H1 (cell line): ENCODE measurements around the gene MROH2A. TPM values are rescaled to one million over a fixed set of nuclear protein-coding genes. Genes with fewer than 3 reads are reported as not detected.

Experiments used
- CTCF ChIA-PET: fragments of 300-600 bp; sonication (Branson Sonifier 250); formaldehyde crosslinking; loops from one replicate; lab custom pipeline; 2021; ENCODE audit not compliant: partially characterized antibody; lab: Charles Lee
- POLR2A ChIA-PET: fragments of 300-600 bp; sonication (Branson Sonifier 250); formaldehyde crosslinking; loops from one replicate; lab custom pipeline; 2021; ENCODE audit warnings: inconsistent platforms; ENCODE audit not compliant: partially characterized antibody; lab: Charles Lee
- DNase-seq, 2 experiments: peaks; one replicate each; pipeline versions ENCODE4 v3.0.0 to v3.0.0-alpha.2; 2010 to 2022; ENCODE audit warnings: low spot score in 2 of 2, low read depth in 1 of 2, mixed read lengths in 1 of 2
- FAIRE-seq: peaks from 2 replicates; lab custom pipeline; 2011; peaks lifted over from hg19 to GRCh38; lab: Jason Lieb, UNC
- H2AFZ ChIP-seq: 2 replicates; pipeline ENCODE4 v1.8.1; 2012; ENCODE audit warnings: low read length, inconsistent platforms
- H2AK5ac ChIP-seq: 2 replicates; pipeline ENCODE4 v1.6.1; 2013; ENCODE audit warnings: low read depth, low read length
- H2BK120ac ChIP-seq: replicated peaks from 2 replicates; pipeline ENCODE3; 2013; ENCODE audit warnings: low read depth, low read length, inconsistent platforms
- H2BK12ac ChIP-seq: 2 replicates; pipeline ENCODE4 v1.6.1; 2013; ENCODE audit warnings: low read depth, low read length
- H2BK15ac ChIP-seq: 2 replicates; pipeline ENCODE4 v1.6.1; 2013; ENCODE audit warnings: low read length
- H2BK20ac ChIP-seq: 2 replicates; pipeline ENCODE4 v1.6.1; 2013; ENCODE audit warnings: low read length
- H2BK5ac ChIP-seq: 2 replicates; pipeline ENCODE4 v1.6.1; 2013; ENCODE audit warnings: low read depth, low read length
- H3K14ac ChIP-seq: 2 replicates; pipeline ENCODE4 v1.6.1; 2013; ENCODE audit warnings: inconsistent platforms; ENCODE audit not compliant: insufficient read length
- H3K18ac ChIP-seq: 2 replicates; pipeline ENCODE4 v1.6.1; 2013; ENCODE audit warnings: low read length; ENCODE audit errors: extremely low read depth
- H3K23ac ChIP-seq: 2 replicates; pipeline ENCODE4 v1.6.1; 2013; ENCODE audit warnings: inconsistent platforms; ENCODE audit not compliant: insufficient read length
- H3K23me2 ChIP-seq: 2 replicates; pipeline ENCODE4 v1.6.1; 2013; ENCODE audit warnings: low read depth, low read length
- H3K27ac ChIP-seq: 2 replicates; pipeline ENCODE4 v1.6.1; 2011; ENCODE audit warnings: low read depth, low read length, inconsistent platforms
- H3K27me3 ChIP-seq, 4 experiments: replicated peaks in 1 of 4; 1 replicate in 1 of 4; 2 replicates in 3 of 4; pipeline versions ENCODE4 v1.6.1 to v1.8.1; 2011 to 2013; ENCODE audit warnings: low read length in 3 of 4, mild to moderate bottlenecking in 3 of 4, inconsistent platforms in 2 of 4, mixed read lengths in 2 of 4, moderate library complexity in 1 of 4; ENCODE audit not compliant: control insufficient read depth in 3 of 4, insufficient read depth in 3 of 4; ENCODE audit errors: extremely low read depth in 1 of 4
- H3K36me3 ChIP-seq, 4 experiments: 2 replicates each; pipeline versions ENCODE4 v1.6.1 to v1.8.1; 2011 to 2013; ENCODE audit warnings: mild to moderate bottlenecking in 4 of 4, low read length in 3 of 4, moderate library complexity in 2 of 4, control low read depth in 1 of 4, inconsistent platforms in 1 of 4; ENCODE audit not compliant: insufficient read depth in 4 of 4, control insufficient read depth in 2 of 4
- H3K4ac ChIP-seq: replicated peaks from 2 replicates; pipeline ENCODE3; 2013; ENCODE audit warnings: low read length, low read depth, mixed read lengths, inconsistent platforms; ENCODE audit not compliant: insufficient read length
- H3K4me1 ChIP-seq, 4 experiments: replicated peaks in 1 of 4; 1 replicate in 1 of 4; 2 replicates in 3 of 4; pipeline versions ENCODE4 v1.6.1 to v1.8.1; 2011 to 2013; ENCODE audit warnings: low read length in 3 of 4, inconsistent platforms in 2 of 4, mixed read lengths in 1 of 4; ENCODE audit not compliant: insufficient read depth in 4 of 4, control insufficient read depth in 3 of 4
- H3K4me2 ChIP-seq, 2 experiments: 2 replicates each; pipeline versions ENCODE4 v1.6.1 to v1.8.1; 2011 to 2013; ENCODE audit warnings: low read depth in 2 of 2, low read length in 2 of 2, control low read depth in 1 of 2, inconsistent platforms in 1 of 2, mild to moderate bottlenecking in 1 of 2; ENCODE audit not compliant: insufficient read depth in 1 of 2
- H3K4me3 ChIP-seq, 4 experiments: fragments of 200-600, 300-600 bp in 1 of 4; sonication (generic), shearing (Covaris generic), sonication (Bioruptor Twin) in 1 of 4; 2 replicates each; pipeline versions ENCODE4 v1.5.1 to v1.8.1; 2011 to 2016; ENCODE audit warnings: low read length in 4 of 4, low read depth in 3 of 4, control low read depth in 2 of 4, inconsistent platforms in 2 of 4, mild to moderate bottlenecking in 2 of 4, mixed read lengths in 1 of 4, moderate library complexity in 1 of 4; ENCODE audit not compliant: insufficient read depth in 2 of 4; ENCODE audit errors: extremely low read depth in 1 of 4
- H3K56ac ChIP-seq: replicated peaks from 2 replicates; pipeline ENCODE3; 2013; ENCODE audit warnings: low read depth, mild to moderate bottlenecking, mixed read lengths, low read length, inconsistent platforms; ENCODE audit not compliant: insufficient read length
- H3K79me1 ChIP-seq: 2 replicates; pipeline ENCODE4 v1.6.1; 2013; ENCODE audit warnings: low read depth, low read length, control low read depth
- H3K79me2 ChIP-seq, 2 experiments: 2 replicates each; pipeline versions ENCODE4 v1.6.1 to v1.8.1; 2012 to 2013; ENCODE audit warnings: low read length in 2 of 2, mild to moderate bottlenecking in 2 of 2, inconsistent platforms in 1 of 2; ENCODE audit not compliant: insufficient read depth in 2 of 2, control insufficient read depth in 1 of 2
- H3K9ac ChIP-seq, 4 experiments: replicated peaks in 1 of 4; 1 replicate in 1 of 4; 2 replicates in 3 of 4; pipeline versions ENCODE4 v1.6.1 to v1.8.1; 2011 to 2013; ENCODE audit warnings: low read depth in 3 of 4, low read length in 3 of 4, control low read depth in 2 of 4, mild to moderate bottlenecking in 2 of 4, moderate library complexity in 2 of 4, inconsistent platforms in 1 of 4; ENCODE audit errors: extremely low read depth in 1 of 4
- H3K9me3 ChIP-seq, 2 experiments: 2 replicates each; pipeline versions ENCODE4 v1.6.1 to v1.8.1; 2012 to 2013; ENCODE audit warnings: mild to moderate bottlenecking in 2 of 2, moderate library complexity in 2 of 2, control low read depth in 1 of 2, inconsistent platforms in 1 of 2, low read depth in 1 of 2, low read length in 1 of 2, mixed read lengths in 1 of 2; ENCODE audit not compliant: insufficient read depth in 2 of 2
- H4K20me1 ChIP-seq, 2 experiments: replicated peaks in 1 of 2; 2 replicates each; pipeline versions ENCODE3 to v1.8.1; 2011 to 2013; ENCODE audit warnings: inconsistent platforms in 2 of 2, low read length in 2 of 2, mild to moderate bottlenecking in 1 of 2; ENCODE audit not compliant: insufficient read depth in 2 of 2, control insufficient read depth in 1 of 2
- H4K5ac ChIP-seq: 2 replicates; pipeline ENCODE4 v1.6.1; 2013; ENCODE audit warnings: low read length, low read depth, mixed read lengths, inconsistent platforms; ENCODE audit not compliant: insufficient read length
- H4K8ac ChIP-seq: 2 replicates; pipeline ENCODE4 v1.8.0; 2013; ENCODE audit warnings: mild to moderate bottlenecking, moderate library complexity, low read length, inconsistent platforms; ENCODE audit not compliant: insufficient read depth; ENCODE audit errors: extremely low read depth
- H4K91ac ChIP-seq: replicated peaks from 2 replicates; pipeline ENCODE3; 2013; ENCODE audit warnings: low read length, mixed read lengths, inconsistent platforms; ENCODE audit not compliant: insufficient read length
- CEBPB ChIP-seq: IDR thresholded peaks from 2 replicates; pipeline ENCODE4 v1.6.1; 2012; ENCODE audit warnings: low read depth, low read length
- CHD1 ChIP-seq: IDR thresholded peaks from 2 replicates; pipeline ENCODE4 v1.6.1; 2012; ENCODE audit warnings: low read depth, low read length, improper control_type of control experiment
- HDAC6 ChIP-seq: IDR thresholded peaks from one replicate; pipeline ENCODE4 v1.7.1; 2012; ENCODE audit warnings: low read depth, mild to moderate bottlenecking, inconsistent platforms, low read length, moderate library complexity
- PHF8 ChIP-seq: fragments of 200-600 bp; sonication (generic); conservative IDR thresholded peaks from 2 replicates; pipeline ENCODE4 v1.7.1; 2012; ENCODE audit warnings: low read depth, mild to moderate bottlenecking, inconsistent platforms, low read length, moderate library complexity
- RBBP5 ChIP-seq: IDR thresholded peaks from 2 replicates; pipeline ENCODE4 v1.7.1; 2012; ENCODE audit warnings: low read depth, mild to moderate bottlenecking, inconsistent platforms, low read length, moderate library complexity, borderline replicate concordance
- WGBS, 2 experiments: shearing (Covaris generic) in 1 of 2; methylation state at CpG; one replicate each; pipeline versions ENCODE4 v1.1.6 to v1.1.7; 2013 to 2015; ENCODE audit warnings: low lambda C conversion rate in 2 of 2, mixed read lengths in 2 of 2, inconsistent platforms in 1 of 2, low coverage in 1 of 2, missing lambda C conversion rate in 1 of 2; ENCODE audit not compliant: insufficient replicate concordance in 2 of 2, insufficient coverage in 1 of 2, insufficient read length in 1 of 2; ENCODE audit errors: extremely low coverage in 1 of 2, missing lambda C conversion rate in 1 of 2; 5-methylcytosine and 5-hydroxymethylcytosine counted together
- polyA plus RNA-seq, 7 experiments: library from polyadenylated mRNA; depleted of rRNA in 3 of 7; stranded (reverse) in 5 of 7; unstranded in 2 of 7; fragments of >200 nt in 5 of 7; fragments of 200-250 nt in 2 of 7; gene quantifications; 1 replicate in 5 of 7; 2 replicates in 1 of 7; 4 replicates in 1 of 7; pipeline versions ENCODE4 v1.2.1 to v1.2.3, GENCODE V29; 2011 to 2013; ENCODE audit warnings: missing spikeins in 2 of 7, mixed read lengths in 2 of 7
- total RNA-seq: library from RNA; stranded (reverse); fragmentation: NEBNext Ultra II Directional; extraction: Animal tissue kit (Norgen Biotek cat#: 25700); gene quantifications from 2 replicates; pipeline ENCODE4 v1.2.1, GENCODE V29; 2021
- TF ChIP-seq, protein P1 (sequence below): IDR thresholded peaks from 2 replicates; pipeline ENCODE4 v1.6.1; 2012; ENCODE audit warnings: inconsistent platforms

MROH2A gene
- total and polyA plus RNA-seq, 2 of the 8 experiments (the other 6 are each of a cell fraction or from before 2014, with no cell fraction given) = not detected

GRCh38 chr2:233810385-233810784, 32.3 kb downstream of the MROH2A start:
- no peak overlapping the region for H4K8ac ChIP-seq
- H4K20me1 ChIP-seq = no peaks in the 10 kb centered on the region
- no peaks in the 10 kb centered on the region for H3K9me3 ChIP-seq
- H3K23ac ChIP-seq = no peak overlapping the region
- FAIRE-seq = no peak
- H3K4me2 ChIP-seq = no peak overlapping the region
- H2BK5ac ChIP-seq = no peak overlapping the region
- H3K36me3 ChIP-seq = no peaks in the 10 kb centered on the region
- no peak overlapping the region for H3K4ac ChIP-seq
- no peaks in the 10 kb centered on the region for H3K4me1 ChIP-seq
- H2BK20ac ChIP-seq = no peak overlapping the region
- H3K79me2 ChIP-seq = no peaks in the 10 kb centered on the region
- CTCF ChIA-PET = no interaction called here
- POLR2A ChIA-PET = no interaction called here
- no peak overlapping the region for H3K56ac ChIP-seq
- no peak overlapping the region for H3K18ac ChIP-seq
- no peak overlapping the region for H4K5ac ChIP-seq
- no peaks in the 10 kb centered on the region for H3K79me1 ChIP-seq
- no peak overlapping the region for H3K14ac ChIP-seq
- H3K23me2 ChIP-seq = no peaks in the 10 kb centered on the region
- H2BK120ac ChIP-seq = no peak overlapping the region
- H2BK15ac ChIP-seq = no peak overlapping the region
- H4K91ac ChIP-seq = no peak overlapping the region
- DNase-seq = no peak
- no peak overlapping the region for H2AK5ac ChIP-seq
- H3K4me3 ChIP-seq = no peak overlapping the region
- no peaks in the 10 kb centered on the region for H3K27me3 ChIP-seq
- WGBS, 2 experiments = 91% methylated on average over 6 of the region's 6 CpGs; no CpG with 5 or more reads in 1 of the 2 experiments
- no peak overlapping the region for H3K27ac ChIP-seq
- H2AFZ ChIP-seq = no peak overlapping the region
- H2BK12ac ChIP-seq = no peak overlapping the region
- no peak overlapping the region for H3K9ac ChIP-seq
- no peak for TF ChIP-seq RBBP5
- TF ChIP-seq CEBPB = no peak
- TF ChIP-seq, protein P1, sequence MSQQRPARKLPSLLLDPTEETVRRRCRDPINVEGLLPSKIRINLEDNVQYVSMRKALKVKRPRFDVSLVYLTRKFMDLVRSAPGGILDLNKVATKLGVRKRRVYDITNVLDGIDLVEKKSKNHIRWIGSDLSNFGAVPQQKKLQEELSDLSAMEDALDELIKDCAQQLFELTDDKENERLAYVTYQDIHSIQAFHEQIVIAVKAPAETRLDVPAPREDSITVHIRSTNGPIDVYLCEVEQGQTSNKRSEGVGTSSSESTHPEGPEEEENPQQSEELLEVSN = no peak
- no peak for TF ChIP-seq HDAC6
- no peak for TF ChIP-seq CHD1
- TF ChIP-seq PHF8 = no peak
